GM12878 (cell line): ENCODE measurements around the gene COL13A1. TPM values are rescaled to one million over a fixed set of nuclear protein-coding genes. Genes with fewer than 3 reads are reported as not detected.

Source experiments
- BACH1 ChIP-seq: fragments of 450-650 bp; IDR thresholded peaks from 2 replicates; pipeline ENCODE4 v1.6.1; 2017; ENCODE audit warnings: mild to moderate bottlenecking, borderline replicate concordance
- E2F8 ChIP-seq: fragments of 450-650 bp; IDR thresholded peaks from 2 replicates; pipeline ENCODE4 v1.6.1; 2018; ENCODE audit warnings: mild to moderate bottlenecking, low read depth, moderate library complexity; ENCODE audit not compliant: partially characterized antibody
- ETV6 ChIP-seq, 2 experiments: fragments of 450-650 bp in 1 of 2; IDR thresholded peaks in 1 of 2; conservative IDR thresholded peaks in 1 of 2; 2 replicates each; pipeline ENCODE4 v1.6.1; 2014; ENCODE audit warnings: antibody characterized with exemption in 1 of 2, borderline replicate concordance in 1 of 2, low read depth in 1 of 2, mild to moderate bottlenecking in 1 of 2, moderate library complexity in 1 of 2
- FOS ChIP-seq: IDR thresholded peaks from 3 replicates; pipeline ENCODE4 v1.6.1; 2011; ENCODE audit warnings: borderline replicate concordance; ENCODE audit not compliant: insufficient read length; ENCODE audit errors: extremely low read depth
- HDAC2 ChIP-seq: fragments of 200-600 bp; sonication (generic); IDR thresholded peaks from 2 replicates; pipeline ENCODE4 v1.6.1; 2017
- IKZF2 ChIP-seq, 2 experiments: fragments of 450-650 bp; IDR thresholded peaks; 2 replicates each; pipeline ENCODE4 v1.6.1; 2017; ENCODE audit warnings: mild to moderate bottlenecking in 2 of 2, moderate library complexity in 2 of 2
- NFYA ChIP-seq: IDR thresholded peaks from 2 replicates; pipeline ENCODE4 v1.6.1; 2011; ENCODE audit warnings: low read depth, mild to moderate bottlenecking, low read length, improper control_type of control experiment, borderline replicate concordance
- NKRF ChIP-seq: fragments of 450-650 bp; conservative IDR thresholded peaks from 2 replicates; pipeline ENCODE4 v1.6.1; 2017; ENCODE audit warnings: mild to moderate bottlenecking, moderate library complexity
- RUNX3 ChIP-seq: IDR thresholded peaks from 2 replicates; pipeline ENCODE4 v1.6.1; 2012; ENCODE audit warnings: low read length, inconsistent platforms
- SP1 ChIP-seq: IDR thresholded peaks from one replicate; pipeline ENCODE4 v1.6.1; 2011; ENCODE audit warnings: low read depth, low read length
- SREBF1 ChIP-seq: IDR thresholded peaks from 2 replicates; pipeline ENCODE4 v1.6.1; 2012; ENCODE audit warnings: mild to moderate bottlenecking, low read length
- ZNF207 ChIP-seq: fragments of 450-650 bp; IDR thresholded peaks from 2 replicates; pipeline ENCODE4 v1.6.1; 2014; ENCODE audit warnings: antibody characterized with exemption, mild to moderate bottlenecking, borderline replicate concordance
- polyA plus RNA-seq, 11 experiments: library from polyadenylated mRNA; depleted of rRNA in 4 of 11; unstranded in 6 of 11; stranded (reverse) in 5 of 11; fragments of >200 nt; fragmentation: Nextera tagmentation in 4 of 11; fragmentation: Illumina TruSeq in 1 of 11; extraction: Ambion mirVana in 4 of 11; extraction: Trizol in 1 of 11; gene quantifications; 1 replicate in 1 of 11; 2 replicates in 10 of 11; pipeline versions ENCODE4 v1.2.1 to v1.2.3, GENCODE V29; 2011 to 2016; ENCODE audit warnings: inconsistent platforms in 2 of 11, missing spikeins in 2 of 11, low read depth in 1 of 11
- total RNA-seq, 4 experiments: library from RNA; depleted of rRNA in 3 of 4; stranded (reverse); fragments of >200 nt in 3 of 4; fragmentation: Illumina TruSeq in 1 of 4; extraction: Trizol in 1 of 4; gene quantifications; 2 replicates each; pipeline versions ENCODE4 v1.2.1 to v1.2.3, GENCODE V29; 2013 to 2021

The COL13A1 gene
- total and polyA plus RNA-seq, 10 of the 15 experiments (the other 5 are each of a cell fraction or from before 2014, with no cell fraction given), result 0.03 to 0.15 (median 0.05) TPM; not detected in 7

GRCh38 chr10:69819716-69820506, 18.2 kb downstream of the COL13A1 start (continued):
- TF ChIP-seq E2F8 (no peak), ZNF207 (no peak), NFYA (no peak), ETV6 (conservative IDR thresholded peaks at IDR 0.05 in 1 of 2, IDR thresholded peaks at IDR 0.05 in 1 of 2; ENCODE audit: borderline replicate concordance in 1 of 2, low read depth in 1 of 2) (peak in 1 of 2 experiments; percentile 84; a peak in 2 of 4 replicates), BACH1 (no peak), SP1 (no peak), RUNX3 (peak; percentile 33; the same call in 1 of the 2 replicates), NKRF (no peak), IKZF2 (IDR thresholded peaks at IDR 0.05) (peak in 1 of 2 experiments; percentile 26; a peak in 1 of 4 replicates), SREBF1 (no peak), FOS (no peak), HDAC2 (no peak)
